ENCODE data around the gene DPH3.

Gene DPH3

DNA sequence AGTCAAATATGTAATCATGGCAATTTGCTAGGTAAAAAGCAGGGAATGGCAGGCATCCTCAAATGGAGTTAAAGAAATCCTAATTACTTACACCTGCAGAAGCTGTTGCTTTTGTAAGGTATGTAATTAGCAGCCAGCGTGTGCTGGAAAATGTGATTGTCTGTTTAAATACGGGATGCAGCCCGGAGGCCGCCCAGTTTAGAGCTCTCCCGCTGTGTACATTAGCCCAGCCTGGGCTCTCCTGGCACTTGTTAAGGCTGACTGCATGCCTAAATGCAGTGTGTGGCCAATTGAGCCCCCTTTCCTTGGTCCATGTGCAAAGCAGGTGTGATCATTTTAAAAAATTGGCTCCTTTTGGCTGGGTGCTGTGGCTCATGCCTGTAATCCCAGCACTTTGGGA lies 9.0 kb downstream of the DPH3 start:
- no peak for DNase-seq (ENCODE audit: low spot score)
- FAIRE-seq = no peak

DNA sequence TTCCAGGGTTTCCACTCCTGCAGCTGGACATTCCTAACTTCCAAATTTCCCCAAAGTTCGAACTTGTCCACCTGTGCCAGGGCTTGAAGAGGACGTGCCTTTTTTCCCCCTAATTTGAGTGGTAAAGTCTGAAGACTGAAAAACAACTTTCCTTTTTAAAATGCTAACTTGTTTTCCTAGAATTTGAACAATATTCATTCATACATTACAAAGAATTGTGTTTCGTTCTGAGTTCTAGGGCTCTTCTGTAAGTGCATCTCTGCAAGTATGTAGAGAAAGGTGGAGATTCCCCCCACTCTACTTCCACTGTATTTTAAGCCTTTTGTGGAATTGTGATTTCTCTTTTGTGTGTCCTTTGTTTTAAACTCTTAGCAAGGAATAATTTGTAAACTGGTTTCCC lies 9.4 kb downstream of the DPH3 start:
- no peak for FAIRE-seq
- no peak for DNase-seq (ENCODE audit: low spot score)

DNA sequence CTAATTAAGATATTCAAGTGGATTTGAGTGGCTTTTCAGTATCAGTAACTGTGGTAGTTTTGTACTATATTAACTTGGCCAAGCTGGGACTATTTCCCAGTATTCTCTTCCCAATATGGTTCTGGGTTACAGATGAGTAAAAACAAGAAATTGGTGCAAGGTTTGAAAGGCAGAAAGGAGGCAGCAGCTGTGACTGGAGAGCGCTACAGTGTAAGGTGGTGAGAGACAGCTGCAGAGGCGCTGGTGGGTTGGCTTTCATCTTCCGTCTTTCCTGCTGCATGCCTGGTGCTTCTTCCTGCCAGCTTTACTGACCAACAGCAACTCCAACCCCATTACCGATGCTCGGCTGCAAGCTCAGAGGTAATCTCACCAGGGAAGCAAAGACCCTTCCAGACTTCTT lies 9.8 kb downstream of the DPH3 start:
- FAIRE-seq (no peak), DNase-seq (ENCODE audit: low spot score) (no peak)

DNA sequence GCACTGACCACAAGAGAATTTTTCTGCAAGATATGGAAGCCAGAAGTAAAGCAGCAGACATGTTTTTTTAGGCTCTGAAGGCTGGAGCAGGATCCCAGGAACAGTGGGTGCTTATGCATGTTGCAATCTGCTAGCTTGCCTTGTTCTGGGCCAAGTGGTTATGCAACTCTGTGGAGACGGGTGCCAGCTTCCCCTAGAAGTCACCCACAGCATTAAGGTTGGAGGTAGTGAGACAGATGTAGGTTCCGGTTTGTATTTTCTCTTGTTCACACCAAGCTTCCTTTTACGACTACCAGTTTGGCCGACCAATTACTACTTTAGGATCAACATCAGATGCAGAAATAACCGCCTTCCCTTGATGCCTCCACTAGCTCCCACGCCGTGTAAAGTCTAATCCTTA lies 11.1 kb downstream of the DPH3 start:
- no peak for FAIRE-seq
- DNase-seq (ENCODE audit: low spot score) = no peak

DNA sequence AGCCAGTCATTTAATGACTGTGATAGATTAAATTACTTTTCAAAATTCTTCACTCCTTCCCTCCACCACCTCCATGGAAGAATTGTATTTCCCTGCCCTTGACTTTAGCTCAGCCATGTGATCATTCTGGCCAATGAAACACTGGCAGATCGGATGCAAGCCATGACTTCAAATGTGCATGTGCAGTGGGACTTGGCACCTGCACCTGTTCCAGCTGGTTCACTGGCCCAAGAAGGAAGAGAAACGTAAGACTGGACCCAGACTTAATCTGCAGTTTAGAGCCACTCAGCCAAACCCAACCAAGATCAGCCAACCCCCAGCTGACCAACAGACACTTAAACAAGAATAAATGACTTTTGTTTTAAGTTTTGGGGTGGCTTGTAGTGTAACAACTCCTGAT lies 11.8 kb downstream of the DPH3 start:
- FAIRE-seq (no peak), DNase-seq (ENCODE audit: low spot score) (no peak)

DNA sequence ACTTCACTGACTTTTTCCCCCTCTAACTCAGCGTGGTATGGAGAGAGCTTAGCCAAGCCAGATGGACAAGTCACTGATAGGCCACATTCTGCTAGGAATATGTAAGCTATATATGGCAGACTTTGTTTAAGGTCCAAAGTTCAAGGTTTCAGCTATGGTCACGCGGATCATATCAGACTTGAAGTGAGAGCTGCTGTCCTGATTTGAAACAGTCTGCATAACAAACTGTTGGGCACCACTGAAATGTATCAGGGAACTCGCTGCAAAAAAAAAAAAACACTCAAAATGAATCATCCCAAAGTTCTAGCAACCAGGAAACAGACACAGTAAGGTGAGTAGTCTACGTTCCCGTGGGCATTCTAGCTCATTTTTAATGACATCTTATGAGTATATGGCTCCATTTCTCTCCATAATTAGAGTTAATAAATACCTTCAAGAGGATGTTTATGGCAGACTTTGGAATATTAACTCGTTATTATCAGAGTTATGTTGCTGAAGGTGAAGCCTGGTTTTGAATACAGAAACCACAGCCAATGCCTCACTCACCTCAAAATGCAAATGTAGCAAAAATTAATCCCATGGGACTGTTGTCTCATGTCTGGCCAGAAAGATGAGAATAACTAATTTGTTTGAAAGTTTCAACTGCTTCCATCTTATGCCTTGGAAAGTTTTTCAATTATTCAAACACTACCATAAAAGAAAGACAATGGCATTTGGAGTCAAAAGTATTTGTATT lies 12.3 kb downstream of the DPH3 start:
- DNase-seq (ENCODE audit: low spot score) (no peak), FAIRE-seq (no peak)

DNA sequence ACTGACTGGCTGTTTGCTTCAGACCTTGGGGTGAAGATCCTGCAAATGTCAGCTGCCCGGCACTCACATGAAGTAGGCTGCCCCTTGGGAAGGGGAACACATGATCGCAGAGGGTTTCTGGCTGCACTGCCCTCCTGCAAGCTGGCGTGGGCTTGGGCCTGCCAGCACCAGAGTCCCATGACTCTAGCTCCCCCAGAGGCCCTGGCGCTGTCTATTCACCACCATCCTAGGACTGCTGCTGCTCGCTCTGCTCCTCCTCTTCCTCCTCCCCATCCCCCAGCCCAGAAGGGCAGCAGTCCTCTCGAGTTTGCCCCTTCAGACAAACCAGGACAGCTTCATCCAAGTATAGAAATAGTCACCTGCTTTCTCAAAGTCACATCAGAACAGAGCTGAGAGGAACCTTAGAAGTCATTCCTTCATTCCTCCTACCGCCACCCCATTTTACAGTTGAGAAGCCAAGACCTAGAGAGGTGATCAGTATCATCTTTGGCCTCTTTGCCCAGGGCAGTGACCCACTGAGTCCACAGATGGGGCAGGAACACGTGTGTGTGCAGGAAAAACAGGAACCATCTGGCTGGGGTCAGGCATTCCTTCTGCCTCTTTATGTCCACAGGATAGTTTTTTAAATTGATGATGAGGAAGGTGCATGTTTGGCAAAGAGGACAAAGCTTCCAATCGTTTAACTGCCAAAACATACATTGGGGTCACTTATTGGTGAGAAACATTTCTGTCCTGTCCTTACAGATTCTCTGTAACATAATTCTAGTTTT lies 13.2 kb downstream of the DPH3 start:
- FAIRE-seq = no peak

DNA sequence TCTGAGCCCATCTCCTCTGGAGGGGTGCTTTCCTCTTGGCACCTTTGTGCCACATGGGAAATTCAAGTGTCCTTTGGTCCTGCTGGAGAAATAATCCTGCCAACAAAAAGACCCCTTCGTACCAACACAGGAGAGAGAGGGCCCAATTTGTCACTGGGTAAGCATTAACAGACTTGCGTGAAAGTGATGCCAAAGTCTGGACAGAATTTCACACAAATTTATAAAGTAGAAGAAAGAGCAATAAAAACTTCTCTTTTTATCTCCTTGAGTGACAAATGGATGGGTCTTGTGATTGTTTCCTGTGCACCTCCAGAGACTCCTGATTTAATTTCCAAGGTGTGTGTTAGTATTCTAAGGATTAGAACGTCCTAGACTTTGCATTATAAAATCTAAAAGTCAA lies 14.9 kb downstream of the DPH3 start:
- no peak for DNase-seq (ENCODE audit: low spot score)
- FAIRE-seq = no peak

More for the DNA sequence above, 13.2 kb downstream of the DPH3 start:
- no peak for DNase-seq (ENCODE audit: low spot score)

DNA sequence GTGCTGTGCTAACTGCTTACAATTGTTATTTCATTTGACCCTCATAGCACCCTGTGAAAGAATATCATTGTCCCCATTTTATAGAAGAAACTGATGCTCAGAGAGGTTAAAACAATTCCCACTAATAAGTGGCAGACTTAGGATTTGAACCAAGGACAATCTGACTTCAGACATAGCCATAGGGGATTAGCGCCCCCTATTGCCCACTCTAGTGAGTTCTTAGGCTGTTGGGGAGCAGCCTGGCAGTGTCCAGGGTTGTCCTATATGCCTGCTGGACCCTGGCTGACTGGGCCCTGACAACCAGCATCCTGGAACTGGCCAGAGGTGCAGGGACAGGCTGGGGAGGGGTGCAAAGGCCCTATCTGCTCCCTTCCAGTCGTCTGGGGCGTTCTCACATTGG lies 15.4 kb downstream of the DPH3 start:
- DNase-seq (ENCODE audit: low spot score) = no peak

DNA sequence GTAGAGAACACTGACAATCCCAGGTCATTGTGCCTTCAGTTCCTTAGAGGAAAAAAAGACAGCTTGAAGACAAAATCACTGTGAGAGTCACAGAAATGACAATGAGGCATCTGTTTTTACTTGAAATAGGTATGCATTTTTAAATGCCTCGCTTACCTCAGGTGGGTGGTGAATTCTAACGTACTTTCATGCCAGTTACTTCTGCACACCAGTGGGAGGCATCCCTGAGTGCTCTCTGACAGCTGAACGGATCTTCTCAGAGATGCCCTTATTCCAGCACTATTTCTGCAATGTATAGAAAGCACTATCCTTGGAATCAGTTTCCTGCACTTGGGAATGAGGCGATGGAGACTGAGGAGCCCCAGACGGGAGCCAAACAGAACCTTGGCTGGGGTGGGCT lies 16.2 kb downstream of the DPH3 start:
- FAIRE-seq (no peak), DNase-seq (ENCODE audit: low spot score) (no peak)

More for the DNA sequence above, 15.4 kb downstream of the DPH3 start:
- FAIRE-seq = no peak

DNA sequence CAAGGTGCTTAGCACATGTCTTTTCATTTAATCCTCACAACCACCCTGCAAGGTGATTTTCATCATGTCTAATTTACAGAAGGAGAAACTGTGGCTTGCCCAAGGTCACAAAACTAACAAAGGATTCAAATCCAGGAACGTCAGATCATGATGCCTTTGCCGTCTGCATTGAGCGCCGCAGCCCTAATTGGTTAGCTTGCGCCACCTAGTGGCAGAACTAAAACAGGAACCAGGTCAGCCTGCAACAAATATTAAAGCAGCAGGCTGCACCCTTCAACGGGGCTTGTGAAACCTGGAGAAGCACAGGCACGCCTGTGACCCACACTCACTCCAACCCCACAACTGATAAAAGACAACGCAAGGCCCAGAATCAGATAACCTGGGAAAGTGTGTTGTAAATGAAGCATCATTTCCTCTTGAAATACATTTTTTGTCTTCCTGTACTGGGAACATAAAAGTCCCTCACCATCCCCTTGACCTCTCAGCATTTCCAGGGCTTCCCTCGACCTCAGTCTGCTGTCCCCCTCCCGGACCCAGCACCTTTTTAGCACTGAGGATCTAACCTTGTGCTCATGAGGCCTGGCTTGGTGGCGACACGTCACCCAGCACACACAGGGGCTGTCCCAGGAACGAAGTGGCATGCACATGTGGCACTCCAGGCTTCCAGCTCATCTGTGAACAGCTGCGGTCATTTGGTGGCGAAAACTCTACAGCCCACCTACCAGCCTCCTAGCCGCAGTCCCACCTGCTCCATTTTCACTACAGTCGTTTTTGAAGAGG lies 17.3 kb downstream of the DPH3 start:
- DNase-seq (ENCODE audit: low spot score) (peak; percentile 58), FAIRE-seq (no peak)

DNA sequence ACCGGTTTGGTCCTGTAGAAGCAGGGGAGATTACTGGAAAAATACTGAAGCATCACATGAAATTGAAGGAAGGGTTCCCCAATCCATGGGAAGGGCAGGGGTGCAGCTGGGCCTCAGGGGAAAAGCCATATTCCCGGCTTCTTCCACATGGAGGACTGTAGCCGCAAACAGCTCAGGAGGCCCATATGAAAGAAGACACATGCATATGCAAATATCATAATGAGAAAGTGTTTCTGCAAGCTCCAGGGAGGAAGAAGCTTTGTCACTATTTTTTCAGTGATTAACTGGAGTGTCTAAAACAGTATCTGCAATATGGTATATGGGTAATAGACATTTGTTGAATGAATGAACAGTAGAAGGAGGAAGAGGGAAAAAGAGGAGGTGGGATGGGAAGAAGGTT lies 19.1 kb downstream of the DPH3 start:
- no peak for FAIRE-seq
- no peak for DNase-seq (ENCODE audit: low spot score)

DNA sequence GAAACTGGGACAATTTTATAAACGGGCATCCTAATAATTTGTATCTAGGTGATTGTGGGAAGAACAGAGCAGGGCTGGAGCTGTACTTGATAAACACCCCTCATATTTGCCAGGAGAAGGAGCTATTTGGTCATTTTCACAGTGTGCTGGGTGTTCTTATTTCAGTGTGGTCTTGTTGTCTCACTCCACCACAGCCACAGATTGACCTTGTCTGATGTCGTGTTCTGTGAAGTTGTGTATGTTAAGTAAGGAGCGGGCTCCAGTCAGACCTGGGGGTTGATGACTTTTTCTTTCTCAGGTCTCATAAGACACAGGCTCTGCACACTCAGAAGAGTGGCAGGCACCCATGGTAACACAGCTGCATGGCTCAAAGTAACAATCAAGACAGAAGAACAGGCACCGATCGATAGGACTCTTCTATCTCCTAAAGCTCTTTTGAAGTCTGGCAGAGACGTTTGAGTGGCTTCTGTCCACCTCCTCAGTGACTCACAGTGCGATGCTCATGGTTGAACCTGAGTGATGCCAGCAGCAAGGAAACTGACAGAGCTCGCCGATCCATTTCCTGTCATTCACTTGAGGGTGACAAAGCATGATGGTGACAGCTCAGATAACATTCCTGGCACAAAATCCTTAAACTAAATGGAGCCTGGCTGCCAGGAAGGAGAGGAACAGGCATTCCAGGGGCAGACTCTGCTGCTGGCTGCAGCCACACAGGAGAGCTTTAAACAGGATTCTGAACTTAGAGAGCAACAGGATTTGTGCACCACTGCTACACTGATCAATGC lies 20.8 kb downstream of the DPH3 start:
- peak; percentile 70 for DNase-seq (ENCODE audit: low spot score)

DNA sequence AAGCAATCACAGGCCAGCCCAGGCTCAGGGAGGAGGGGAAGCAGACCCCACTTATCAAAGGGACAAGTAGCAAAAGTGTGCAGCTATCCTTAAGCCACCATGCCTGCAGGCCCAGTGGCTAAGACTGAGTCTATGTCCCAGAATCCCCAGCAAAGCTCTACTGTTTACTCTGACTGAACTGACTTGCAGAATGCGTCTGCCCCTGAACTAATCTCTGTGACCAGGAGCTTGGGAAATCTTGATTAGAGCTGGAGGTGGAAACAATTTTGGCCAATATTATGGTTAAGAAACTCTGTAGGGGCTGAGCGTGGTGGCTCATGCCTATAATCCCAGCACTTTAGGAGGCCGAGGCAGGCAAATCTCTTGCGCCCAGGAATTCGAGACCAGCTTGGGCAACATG lies 22.6 kb downstream of the DPH3 start:
- no peak for FAIRE-seq

More for the DNA sequence above, 20.8 kb downstream of the DPH3 start:
- FAIRE-seq = peak; percentile 50

DNA sequence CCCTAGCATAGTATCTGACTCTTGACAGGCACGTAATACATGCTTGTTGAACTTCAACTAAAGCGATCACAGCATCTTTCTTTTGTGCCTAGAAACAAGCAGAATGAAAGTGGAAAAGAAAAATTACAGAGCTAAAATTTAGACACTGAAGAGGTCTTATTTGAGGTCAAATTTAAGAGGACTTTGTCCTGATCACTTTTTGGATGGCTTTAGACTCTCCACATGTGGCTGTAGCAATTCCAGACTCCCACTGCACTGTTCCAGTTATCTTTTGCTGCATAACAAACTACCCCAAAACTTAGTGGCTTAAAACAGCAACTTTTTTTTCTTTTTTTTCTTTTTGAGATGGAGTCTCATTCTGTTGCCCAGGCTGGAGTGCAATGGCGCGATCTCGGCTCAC lies 23.5 kb downstream of the DPH3 start:
- no peak for FAIRE-seq
- DNase-seq (ENCODE audit: low spot score) = no peak

More for the DNA sequence above, 22.6 kb downstream of the DPH3 start:
- DNase-seq (ENCODE audit: low spot score) = no peak

DNA sequence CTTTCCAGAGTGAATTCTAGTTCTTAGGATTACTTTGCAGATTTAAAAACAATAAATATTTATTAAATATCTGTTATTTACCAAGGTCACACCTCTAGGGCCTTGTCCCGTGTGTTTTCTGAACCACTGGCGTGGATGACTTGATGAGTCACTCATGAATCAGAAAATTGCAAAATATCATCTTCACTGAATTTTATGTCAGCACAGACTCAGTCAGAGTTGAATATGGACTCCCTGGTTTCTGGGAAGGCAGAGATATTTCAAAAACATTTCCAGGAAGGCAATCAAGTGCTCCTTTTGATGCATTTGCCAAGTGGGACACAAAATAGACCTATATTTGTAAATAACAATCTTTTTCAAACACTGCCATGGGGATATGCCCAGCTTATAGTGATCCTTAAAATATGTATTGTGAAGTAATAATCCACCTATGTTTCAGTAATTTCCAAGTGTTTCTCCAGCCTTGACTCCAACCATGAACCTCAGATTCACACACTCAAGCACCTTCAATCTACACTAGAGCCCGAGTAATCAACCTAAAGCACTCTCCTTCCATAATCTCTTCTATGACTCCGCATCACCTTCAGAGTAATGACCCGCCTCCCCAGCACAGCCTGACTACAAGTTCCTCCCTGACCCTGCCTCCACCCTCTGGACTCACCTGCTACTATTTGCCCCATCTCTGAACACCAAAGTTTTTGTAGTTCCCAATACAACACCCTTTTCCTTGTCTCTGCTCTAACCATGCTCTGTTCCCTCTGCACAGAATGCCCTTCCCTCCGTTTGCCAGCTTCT lies 24.3 kb downstream of the DPH3 start:
- FAIRE-seq = no peak
- DNase-seq (ENCODE audit: low spot score) = no peak

DNA sequence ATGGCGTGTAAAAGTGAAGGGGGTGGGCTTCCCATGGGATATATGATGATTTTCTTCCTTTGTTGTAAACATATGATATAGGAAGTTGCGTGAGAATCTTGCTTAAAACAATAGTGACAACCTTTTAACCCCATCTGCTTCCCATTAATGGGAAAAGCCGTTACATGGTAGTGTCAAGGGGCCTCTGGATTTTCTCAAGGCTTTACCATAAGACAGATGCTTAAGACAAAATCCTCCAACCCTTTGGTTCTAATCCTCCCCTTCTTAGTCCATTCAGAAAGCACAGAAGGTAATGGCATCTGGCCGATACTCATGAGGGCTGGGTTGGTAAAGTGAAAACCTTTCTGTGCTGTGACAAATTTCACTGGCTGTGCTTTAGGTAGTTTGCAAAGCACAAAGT lies 25.0 kb downstream of the DPH3 start:
- no peak for DNase-seq (ENCODE audit: low spot score)
- FAIRE-seq = no peak

DNA sequence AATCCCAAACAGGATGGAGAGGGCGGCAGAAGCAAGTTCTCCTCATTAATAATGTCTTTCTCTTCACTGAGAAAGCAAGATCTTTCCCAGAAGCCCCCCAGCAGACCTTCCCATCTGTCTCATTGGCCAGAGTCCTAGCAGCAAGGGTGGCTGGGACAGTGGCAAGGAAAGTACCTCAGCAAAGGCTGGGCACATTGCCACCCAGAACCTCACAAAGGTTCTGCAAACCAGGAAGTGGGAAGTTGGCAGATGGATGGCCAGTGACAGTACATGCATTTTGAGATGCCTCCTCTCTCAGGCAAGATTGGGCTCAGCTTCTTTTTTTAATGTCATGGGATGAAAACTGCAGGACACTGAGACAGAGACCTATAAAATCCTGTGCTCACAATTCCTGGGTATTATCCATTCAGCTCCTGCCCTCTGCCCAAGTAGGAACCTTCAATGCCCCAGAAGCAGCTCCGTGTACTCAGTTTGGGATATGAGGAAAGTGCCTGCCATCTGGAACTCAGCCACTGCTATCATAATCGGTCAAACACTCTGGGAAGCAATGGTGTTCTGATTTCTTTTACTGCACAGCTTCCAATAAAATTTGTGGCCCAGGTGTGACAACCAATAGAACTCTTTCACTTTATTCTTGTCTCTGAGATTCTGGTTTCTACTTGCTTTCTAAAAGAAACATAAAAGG lies 25.5 kb downstream of the DPH3 start:
- no peak for DNase-seq (ENCODE audit: low spot score)
- no peak for FAIRE-seq

DNA sequence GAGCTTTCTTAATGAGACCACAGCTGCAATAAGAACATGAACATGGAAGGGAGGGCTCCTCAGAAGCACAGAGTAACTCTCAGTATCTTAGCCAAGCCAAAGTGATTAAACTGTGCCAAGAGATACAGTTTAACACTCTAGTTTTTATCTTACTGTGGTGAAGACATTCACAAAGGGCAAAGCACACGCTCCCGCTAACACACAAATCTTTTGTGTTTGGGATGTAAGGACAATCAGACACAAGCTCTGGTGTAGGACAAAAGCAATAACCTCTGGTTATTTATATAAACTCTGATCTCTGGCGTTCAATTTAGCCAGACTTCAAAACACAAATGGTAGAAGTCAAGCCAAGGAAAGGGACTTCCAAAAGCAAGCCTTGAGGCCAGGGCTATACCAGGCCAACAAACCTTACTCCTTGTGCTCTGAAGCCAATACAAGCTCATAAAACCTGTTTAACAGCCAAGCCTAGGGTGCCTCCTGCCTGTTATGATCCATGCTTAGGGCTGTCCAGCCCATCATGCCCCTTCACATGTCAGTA lies 27.8 kb downstream of the DPH3 start:
- no peak for DNase-seq (ENCODE audit: low spot score)
- no peak for FAIRE-seq

Data from RCC 7860 (cell line).